SK-N-DZ (cell line): ENCODE measurements around the gene KISS1R.
"Not testable (repeated sequence)": the region's sequence is repeated elsewhere in the genome, so short reads cannot be mapped to it uniquely, and the experiment has no call there.

Experiments used
- DNase-seq: peaks from one replicate; pipeline ENCODE4 v3.0.0-alpha.2; 2015; ENCODE audit warnings: low spot score

The KISS1R gene

GRCh38 chr19:952680-953444, 35.7 kb downstream of the KISS1R start:
- DNase-seq, result no peak

- no peak for DNase-seq
These were observed 36.5 kb downstream of the KISS1R start for GRCh38 chr19:953445-954271.

GRCh38 chr19:954272-954671, 37.1 kb downstream of the KISS1R start:
- DNase-seq, result no peak

GRCh38 chr19:954672-955494, 37.8 kb downstream of the KISS1R start:
- no peak for DNase-seq

GRCh38 chr19:955803-956765, 39.0 kb downstream of the KISS1R start:
- DNase-seq, result no peak

GRCh38 chr19:956766-957440, 39.8 kb downstream of the KISS1R start:
- peak; percentile 81 for DNase-seq

GRCh38 chr19:957578-957977, 40.4 kb downstream of the KISS1R start:
- DNase-seq, result not testable (repeated sequence)

- DNase-seq, result no peak
These were observed 42.1 kb downstream of the KISS1R start for GRCh38 chr19:958967-959855.

GRCh38 chr19:960020-960419, 42.9 kb downstream of the KISS1R start:
- no peak for DNase-seq

GRCh38 chr19:960601-960938, 43.4 kb downstream of the KISS1R start:
- DNase-seq, result no peak

- DNase-seq, result no peak
These were observed 44.9 kb downstream of the KISS1R start for GRCh38 chr19:961866-962620.

- DNase-seq, result no peak
These were observed 45.7 kb downstream of the KISS1R start for GRCh38 chr19:962683-963400.

- DNase-seq, result no peak
These were observed 46.4 kb downstream of the KISS1R start for GRCh38 chr19:963486-963951.

- DNase-seq, result no peak
These were observed 47.0 kb downstream of the KISS1R start for GRCh38 chr19:964116-964520.

GRCh38 chr19:964761-965694, 47.9 kb downstream of the KISS1R start:
- DNase-seq, result no peak

GRCh38 chr19:966485-967088, 49.5 kb downstream of the KISS1R start:
- DNase-seq, result no peak
